Panc1 (cell line): ENCODE results near the gene TACC2. TPM values are rescaled to one million over a fixed set of nuclear protein-coding genes. Genes with fewer than 3 reads are reported as not detected.

Experiments used
- ATAC-seq: fragments of 200-7000 bp; cut with Tn5 transposase; 2 replicates; pipeline ENCODE4 v1.9.1; 2020; ENCODE audit warnings: mild to moderate bottlenecking, moderate library complexity
- BruUV-seq: library from RNA; stranded (reverse); fragments of 400-500 nt; replicated peaks from 2 replicates; lab custom pipeline; 2021; lab: Mats Ljungman, UMichigan
- CTCF ChIA-PET: fragments of 300-600 bp; sonication (Branson Sonifier 250); formaldehyde crosslinking; loops from one replicate; lab custom pipeline; 2022; ENCODE audit warnings: antibody characterized with exemption; lab: Charles Lee
- POLR2A ChIA-PET: fragments of 300-600 bp; sonication (Branson Sonifier 250); formaldehyde crosslinking; loops from one replicate; lab custom pipeline; 2022; ENCODE audit warnings: antibody characterized with exemption; lab: Charles Lee
- DNase-seq: peaks from one replicate; pipeline ENCODE4 v3.0.0-alpha.2; 2010; ENCODE audit warnings: low read depth, low spot score
- H3K27ac ChIP-seq: 2 replicates; pipeline ENCODE4 v1.5.1; 2011; ENCODE audit warnings: mild to moderate bottlenecking, low read length, inconsistent platforms
- H3K27me3 ChIP-seq: fragments of 200-500 bp; sonication (Bioruptor generic); 2 replicates; pipeline ENCODE4 v1.6.0; 2014; ENCODE audit warnings: low read length, inconsistent platforms; ENCODE audit not compliant: control insufficient read depth, insufficient read depth
- H3K36me3 ChIP-seq: fragments of 200-500 bp; sonication (Bioruptor generic); 2 replicates; pipeline ENCODE4 v1.5.1; 2014; ENCODE audit warnings: inconsistent platforms, mild to moderate bottlenecking, low read length, moderate library complexity; ENCODE audit not compliant: control insufficient read depth, insufficient read depth
- H3K4me1 ChIP-seq: 2 replicates; pipeline ENCODE4 v1.5.1; 2011; ENCODE audit warnings: inconsistent platforms, mild to moderate bottlenecking, low read length, moderate library complexity; ENCODE audit not compliant: control insufficient read depth, insufficient read depth
- H3K4me3 ChIP-seq, 2 experiments: 2 replicates each; pipeline ENCODE4 v1.5.1; 2011 to 2012; ENCODE audit warnings: low read depth in 2 of 2, low read length in 2 of 2, mild to moderate bottlenecking in 2 of 2, inconsistent platforms in 1 of 2, moderate library complexity in 1 of 2
- H3K9me3 ChIP-seq: fragments of 200-500 bp; sonication (Bioruptor generic); 2 replicates; pipeline ENCODE4 v1.5.1; 2014; ENCODE audit warnings: low read depth, mild to moderate bottlenecking, inconsistent platforms, low read length, moderate library complexity; ENCODE audit not compliant: control insufficient read depth, insufficient read depth
- CTCF ChIP-seq: fragments of 450-650 bp; IDR thresholded peaks from 2 replicates; pipeline ENCODE4 v1.5.1; 2017; ENCODE audit warnings: mild to moderate bottlenecking
- POLR2AphosphoS5 ChIP-seq: IDR thresholded peaks from 2 replicates; pipeline ENCODE4 v1.6.1; 2012; ENCODE audit warnings: mild to moderate bottlenecking, low read depth, low read length, moderate library complexity
- REST ChIP-seq, 2 experiments: IDR thresholded peaks; 2 replicates each; pipeline ENCODE4 v1.6.1; 2011 to 2012; ENCODE audit warnings: low read depth in 2 of 2, control low read depth in 1 of 2, low read length in 1 of 2, mild to moderate bottlenecking in 1 of 2, moderate library complexity in 1 of 2; ENCODE audit not compliant: insufficient read depth in 1 of 2
- SIN3A ChIP-seq: IDR thresholded peaks from 2 replicates; pipeline ENCODE4 v1.6.1; 2012; ENCODE audit warnings: low read depth, mild to moderate bottlenecking, low read length, moderate library complexity, borderline replicate concordance; ENCODE audit not compliant: insufficient read depth
- TCF7L2 ChIP-seq: IDR thresholded peaks from 2 replicates; pipeline ENCODE4 v1.6.1; 2011; ENCODE audit warnings: mild to moderate bottlenecking, low read depth, low read length, inconsistent platforms
- in situ Hi-C: cut with HindIII; loops from 2 replicates; pipeline ENCODE4 v1.10.0; 2016; ENCODE audit warnings: low sequenced_read_pairs, low pct_unique_long_range_greater_than_20kb
- intact Hi-C: fragments of 100-400 bp; cut with micrococcal nuclease; formaldehyde crosslinking; loops from one replicate; pipeline ENCODE4 v1.10.0; 2022; ENCODE audit not compliant: unreplicated experiment
- total RNA-seq: library from RNA; stranded (reverse); gene quantifications from one replicate; pipeline ENCODE4 v1.2.1, GENCODE V29; 2021; ENCODE audit not compliant: unreplicated experiment

TACC2 gene
- total RNA-seq, 1 experiment from 2014 or later = 133 TPM

GRCh38 chr10:122249991-122250750 lies 261.2 kb downstream of the TACC2 start:
- Histone ChIP-seq H3K36me3 (peaks cover 8% of the 10 kb centered on the region), H3K27me3 (no peaks in the 10 kb centered on the region), H3K4me3 (no peak overlapping the region), H3K4me1 (no peaks in the 10 kb centered on the region), H3K9me3 (no peaks in the 10 kb centered on the region), H3K27ac (no peak overlapping the region)
- POLR2A ChIA-PET = no interaction called here
- CTCF ChIA-PET = no interaction called here
- TF ChIP-seq REST (IDR thresholded peaks at IDR 0.05; ENCODE audit: insufficient read depth in 1 of 2, low read depth in 2 of 2, low read length in 1 of 2) (no peak), CTCF (no peak), SIN3A (no peak), TCF7L2 (no peak), POLR2AphosphoS5 (no peak)
- intact Hi-C loops (no loop called here), in situ Hi-C loops (no loop called here)
- BruUV-seq = no TSS peak
- DNase-seq (no peak), ATAC-seq (no peak)

- Histone ChIP-seq H3K36me3 (peaks cover 8% of the 10 kb centered on the region), H3K27me3 (no peaks in the 10 kb centered on the region), H3K27ac (no peak overlapping the region), H3K4me1 (no peaks in the 10 kb centered on the region), H3K9me3 (no peaks in the 10 kb centered on the region), H3K4me3 (no peak overlapping the region)
- no peak for DNase-seq
- TF ChIP-seq REST (IDR thresholded peaks at IDR 0.05; ENCODE audit: insufficient read depth in 1 of 2, low read depth in 2 of 2, low read length in 1 of 2) (no peak), TCF7L2 (no peak), CTCF (no peak), POLR2AphosphoS5 (no peak), SIN3A (no peak)
- ChIA-PET CTCF (interaction anchor here (0.7 kb wide), 1 partner anchor 111 kb away, joined by 14 read pairs; no protein-coding TSS in a partner anchor), POLR2A (no interaction called here)
- no TSS peak for BruUV-seq
- intact Hi-C loops = no loop called here
- no peak for ATAC-seq
- in situ Hi-C loops = no loop called here
Measured at GRCh38 chr10:122251459-122252255, 262.7 kb downstream of the TACC2 start.
